Omental fat pad (tissue), 4 donors: ENCODE data around the gene VPS52. TPM values are rescaled to one million over a fixed set of nuclear protein-coding genes. Genes with fewer than 3 reads are reported as not detected.

Source experiments
- ATAC-seq: fragments of 150-250 bp; one replicate; pipeline ENCODE4 v1.9.1; 2016; ENCODE audit warnings: mild to moderate bottlenecking, moderate library complexity; ENCODE audit not compliant: low FRiP score
- DNase-seq: peaks from one replicate; pipeline ENCODE4 v3.0.0-alpha.2; 2019; ENCODE audit warnings: low spot score
- total RNA-seq, 4 donors: library from RNA; depleted of rRNA; stranded (reverse); fragments of >200 nt; gene quantifications; one replicate each; pipeline ENCODE4 v1.1.0, GENCODE V29; 2016
- TF ChIP-seq, protein P1 (sequence below), 3 donors: fragments of 450-650 bp; IDR thresholded peaks; one replicate each; pipeline ENCODE4 v1.5.1; 2016 to 2017; ENCODE audit warnings: antibody characterized with exemption in 3 of 3, mild to moderate bottlenecking in 3 of 3, moderate library complexity in 2 of 3

The VPS52 gene
- total RNA-seq, 4 donors from 2014 or later: 20.2 to 54.5 (median 34.3) TPM

DNA sequence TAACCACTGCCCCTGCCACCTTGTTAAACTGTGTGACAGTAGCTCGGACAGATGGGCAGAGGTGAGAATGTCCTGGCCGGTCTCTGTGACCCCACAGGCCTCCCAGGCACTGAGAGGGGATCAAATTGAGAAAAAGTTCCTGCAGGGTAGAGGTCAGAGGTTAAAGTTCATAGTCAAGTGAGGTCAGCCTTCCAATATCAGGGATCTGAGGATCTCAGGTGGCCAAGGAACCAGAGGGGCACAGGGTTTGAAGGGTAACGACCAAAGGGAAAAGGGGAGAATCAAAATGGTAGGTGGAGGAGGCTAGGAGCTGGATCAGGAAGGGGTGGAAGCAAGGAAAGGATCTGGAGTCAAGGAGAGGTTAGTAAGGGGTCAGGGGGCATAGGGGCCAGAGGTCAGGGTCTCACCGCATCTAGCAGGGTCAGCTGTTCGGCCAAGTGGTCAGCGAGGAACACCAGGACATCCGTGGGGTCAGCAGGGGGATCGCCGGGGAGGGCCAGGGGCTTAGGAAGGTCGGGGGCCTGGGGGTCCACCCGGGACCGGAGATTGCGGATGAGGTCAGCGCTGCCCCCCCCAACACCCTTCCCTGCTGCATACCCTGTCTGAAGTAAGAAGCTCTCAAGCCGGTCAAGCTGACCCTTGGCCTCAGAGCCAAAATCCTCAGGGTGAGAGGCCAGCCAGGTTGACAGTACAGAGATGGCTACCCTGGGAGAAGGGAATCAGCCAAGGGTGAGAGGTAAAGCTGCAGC is 24.1 kb upstream of the VPS52 start:
- no peak for ATAC-seq
- TF ChIP-seq, protein P1, sequence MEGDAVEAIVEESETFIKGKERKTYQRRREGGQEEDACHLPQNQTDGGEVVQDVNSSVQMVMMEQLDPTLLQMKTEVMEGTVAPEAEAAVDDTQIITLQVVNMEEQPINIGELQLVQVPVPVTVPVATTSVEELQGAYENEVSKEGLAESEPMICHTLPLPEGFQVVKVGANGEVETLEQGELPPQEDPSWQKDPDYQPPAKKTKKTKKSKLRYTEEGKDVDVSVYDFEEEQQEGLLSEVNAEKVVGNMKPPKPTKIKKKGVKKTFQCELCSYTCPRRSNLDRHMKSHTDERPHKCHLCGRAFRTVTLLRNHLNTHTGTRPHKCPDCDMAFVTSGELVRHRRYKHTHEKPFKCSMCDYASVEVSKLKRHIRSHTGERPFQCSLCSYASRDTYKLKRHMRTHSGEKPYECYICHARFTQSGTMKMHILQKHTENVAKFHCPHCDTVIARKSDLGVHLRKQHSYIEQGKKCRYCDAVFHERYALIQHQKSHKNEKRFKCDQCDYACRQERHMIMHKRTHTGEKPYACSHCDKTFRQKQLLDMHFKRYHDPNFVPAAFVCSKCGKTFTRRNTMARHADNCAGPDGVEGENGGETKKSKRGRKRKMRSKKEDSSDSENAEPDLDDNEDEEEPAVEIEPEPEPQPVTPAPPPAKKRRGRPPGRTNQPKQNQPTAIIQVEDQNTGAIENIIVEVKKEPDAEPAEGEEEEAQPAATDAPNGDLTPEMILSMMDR (IDR thresholded peaks at IDR 0.05): no peak
- no peak for DNase-seq

DNA sequence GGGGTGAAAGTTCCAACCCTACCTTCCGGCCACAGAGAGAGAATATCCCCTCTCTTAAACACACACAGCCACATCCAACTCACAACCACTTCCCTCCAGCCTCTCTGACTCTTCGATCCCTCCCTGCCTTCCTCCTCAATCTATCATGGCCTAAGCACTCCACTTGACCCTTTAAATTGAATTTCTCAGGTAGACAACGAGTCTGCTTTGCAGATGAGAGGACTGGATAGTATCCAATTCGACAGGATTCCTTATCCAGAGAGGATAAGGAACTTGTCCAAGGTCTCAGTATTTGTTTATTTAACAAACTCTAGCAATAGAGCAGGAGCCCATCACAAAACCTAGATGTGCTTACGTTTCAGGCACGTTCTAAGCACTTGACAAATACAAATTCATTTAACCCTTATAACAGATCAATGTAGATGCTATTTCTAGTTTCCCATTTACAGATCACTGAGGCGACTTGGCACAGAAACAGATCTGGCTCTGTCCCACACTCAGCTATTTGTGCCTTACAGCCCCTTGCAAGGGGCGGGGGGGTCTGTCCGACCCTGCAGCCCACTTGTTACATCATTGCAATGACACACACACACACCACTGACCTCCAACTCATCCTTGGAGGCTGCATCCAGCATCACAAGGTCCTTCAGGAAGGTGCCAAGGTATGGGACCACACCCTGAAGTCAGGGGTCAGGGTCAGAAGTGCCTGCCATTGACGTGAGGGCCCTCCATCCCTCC is 22.6 kb upstream of the VPS52 start:
- DNase-seq (no peak), ATAC-seq (no peak)
- TF ChIP-seq, protein P1 (IDR thresholded peaks at IDR 0.05): no peak

DNA sequence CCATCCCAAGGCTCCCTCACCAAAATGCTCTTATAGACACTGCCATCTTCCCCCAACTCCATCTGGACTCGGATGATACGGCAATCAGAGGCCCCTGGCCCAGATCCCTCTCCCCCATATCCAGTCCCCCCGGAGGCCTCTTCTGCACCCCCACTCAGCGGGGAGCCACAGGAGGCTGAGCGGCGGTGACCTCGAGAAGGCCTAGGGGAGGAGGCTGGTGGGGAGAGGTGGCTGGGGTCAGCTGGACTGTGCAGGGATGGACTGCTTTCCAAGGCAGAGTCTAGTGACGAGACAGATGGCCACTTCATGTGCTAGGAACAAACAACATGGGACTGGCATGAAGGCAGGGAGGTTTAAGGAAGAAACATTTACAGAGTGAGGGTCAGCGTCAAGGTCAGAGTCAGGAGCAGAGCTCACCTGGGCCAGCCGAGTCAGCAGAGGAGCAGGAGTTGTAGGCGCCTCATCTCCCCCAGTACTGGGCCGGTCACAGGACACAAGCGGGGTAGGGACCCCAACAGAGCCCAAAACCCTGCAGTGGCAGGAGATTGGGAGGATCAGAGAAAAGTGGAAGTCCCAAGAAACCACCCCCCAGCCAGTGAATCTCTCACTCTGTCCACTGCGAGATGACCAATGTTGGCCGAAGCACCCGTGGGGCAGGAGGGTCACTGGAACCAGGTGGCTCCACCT is 21.5 kb upstream of the VPS52 start:
- ATAC-seq (no peak), DNase-seq (no peak)
- TF ChIP-seq, protein P1 (IDR thresholded peaks at IDR 0.05): no peak

DNA sequence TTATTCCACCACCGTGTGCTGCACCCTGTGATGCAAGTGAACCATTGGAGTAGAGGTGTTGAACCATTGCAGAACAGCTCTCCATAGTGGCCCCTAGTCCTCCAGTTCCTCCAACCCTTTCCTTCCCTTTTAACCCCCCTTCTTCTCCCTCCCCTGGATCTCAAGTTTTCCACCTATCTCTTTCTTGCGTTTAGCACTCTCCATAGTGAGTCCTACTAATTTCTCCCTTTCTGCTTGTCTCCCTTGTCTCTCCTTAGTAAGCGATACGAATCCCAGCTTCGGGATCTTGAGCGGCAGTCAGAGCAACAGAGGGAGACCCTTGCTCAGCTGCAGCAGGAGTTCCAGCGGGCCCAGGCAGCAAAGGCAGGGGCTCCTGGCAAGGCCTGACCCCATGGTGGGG is 18.8 kb upstream of the VPS52 start:
- TF ChIP-seq, protein P1 (IDR thresholded peaks at IDR 0.05): no peak
- ATAC-seq (no peak), DNase-seq (no peak)

DNA sequence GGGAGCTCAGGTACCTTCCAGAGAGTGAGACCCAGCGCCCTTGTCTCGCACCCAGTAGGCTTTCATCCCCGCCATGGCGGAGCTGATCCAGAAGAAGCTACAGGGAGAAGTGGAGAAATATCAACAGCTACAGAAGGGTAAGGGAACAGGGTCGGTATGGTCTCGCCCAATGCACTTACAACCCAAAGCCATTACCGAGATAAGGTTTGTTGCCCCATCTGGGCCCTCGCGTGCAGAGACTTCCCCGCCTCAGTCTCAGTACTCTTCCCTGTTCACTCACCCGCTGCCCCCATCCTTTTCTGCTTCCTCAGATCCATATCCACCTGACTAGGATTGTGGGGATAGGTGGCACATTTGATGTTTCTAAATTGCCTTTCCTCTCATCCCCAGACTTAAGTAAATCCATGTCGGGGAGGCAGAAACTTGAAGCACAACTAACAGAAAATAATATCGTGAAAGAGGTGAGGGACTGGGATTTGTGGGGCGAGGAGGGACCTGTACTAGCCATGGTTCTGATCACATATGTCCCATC is 18.2 kb upstream of the VPS52 start:
- DNase-seq (no peak), ATAC-seq (no peak)
- TF ChIP-seq, protein P1 (IDR thresholded peaks at IDR 0.05): no peak

DNA sequence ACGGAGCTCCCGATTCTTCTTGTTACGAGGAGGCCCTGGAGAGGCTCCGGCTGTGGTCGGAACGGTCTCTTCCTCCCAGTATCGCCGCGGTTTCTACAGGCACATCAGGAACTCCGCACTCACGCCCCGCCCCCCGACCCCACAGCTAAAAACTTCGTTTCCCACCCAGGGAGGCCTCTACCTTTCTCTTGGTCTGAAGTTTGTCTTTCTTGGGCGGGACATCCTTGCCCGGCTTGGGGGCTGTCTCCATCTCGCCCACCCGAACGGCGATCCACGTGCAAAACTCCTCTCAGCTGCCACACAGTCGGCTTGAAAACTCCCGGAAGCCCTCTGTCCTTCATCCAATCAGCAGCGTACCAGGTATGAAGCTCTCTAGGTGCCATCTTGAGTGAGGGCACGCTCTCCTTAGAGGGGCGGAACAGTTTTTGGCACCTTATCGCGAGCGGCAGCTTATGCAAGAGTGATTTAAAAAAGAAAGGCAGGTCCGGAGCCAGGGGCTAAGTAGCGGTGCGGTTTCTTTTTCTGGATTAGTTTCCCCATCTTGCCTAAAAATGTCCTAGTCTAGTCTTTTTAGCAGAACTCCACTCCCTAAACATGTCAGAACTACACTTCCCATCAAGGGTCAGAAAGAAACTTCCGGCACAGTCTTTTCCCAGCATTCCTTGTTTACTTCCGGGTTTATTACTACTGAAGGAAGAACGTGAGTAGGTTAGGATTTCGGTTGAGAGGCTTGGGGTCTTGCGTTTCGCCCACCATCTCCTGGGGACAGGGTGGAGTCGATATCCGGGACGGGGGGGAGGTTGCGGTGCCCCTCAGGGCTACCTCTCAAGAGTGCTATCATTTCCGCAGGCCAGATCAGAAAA is 17.5 kb upstream of the VPS52 start, which contains the start of the genes PFDN6 and WDR46:
Gene PFDN6 (plus strand): TSS at position 681 of the 863 bp plus-strand sequence. CDS start 256 bp downstream, outside the sequence.
Gene WDR46 (minus strand): TSS at position 319 of the 863 bp plus-strand sequence. CDS start 69 bp downstream, at position 250.
- ATAC-seq: peak; percentile 93
- DNase-seq: peak; percentile 62

More for the DNA sequence above, 17.5 kb upstream of the VPS52 start, which contains the start of the genes PFDN6 and WDR46:
- TF ChIP-seq, protein P1 (IDR thresholded peaks at IDR 0.05): no peak
